ENCODE data around the gene PTPN12.

GRCh38 chr7:77504951-77505350 lies 32.1 kb upstream of the PTPN12 start:
- TF ChIP-seq CTCF (IDR thresholded peaks at IDR 0.05), result no peak
- TF ChIP-seq EP300 (IDR thresholded peaks at IDR 0.05; ENCODE audit: low read depth), result no peak
